HCT116 (cell line): Measurements from ENCODE around the gene IVD. TPM values are rescaled to one million over a fixed set of nuclear protein-coding genes. Genes with fewer than 3 reads are reported as not detected.
A peak's percentile ranks its signal among the peaks of the same experiment; 100 is the strongest.

Experiments used
- ATAC-seq: fragments of 200-7000 bp; cut with Tn5 transposase; 2 replicates; pipeline ENCODE4 v1.9.1; 2020; ENCODE audit warnings: mild to moderate bottlenecking, moderate library complexity
- BruUV-seq: library from RNA; stranded (reverse); fragments of 400-500 nt; replicated peaks from 2 replicates; lab custom pipeline; 2021; lab: Mats Ljungman, UMichigan
- CTCF ChIA-PET: fragments of 300-600 bp; sonication (Branson Sonifier 250); formaldehyde crosslinking; loops from one replicate; lab custom pipeline; 2021; ENCODE audit warnings: antibody characterized with exemption; lab: Charles Lee
- POLR2A ChIA-PET: fragments of 300-600, 350-600 bp; sonication (Branson Sonifier 250); formaldehyde crosslinking; loops from one replicate; lab custom pipeline; 2021; ENCODE audit warnings: antibody characterized with exemption; lab: Charles Lee
- RAD21 ChIA-PET, 2 experiments: fragments of 300-600 bp; sonication (Branson Sonifier 250); formaldehyde crosslinking; loops; one replicate each; lab custom pipeline; 2023; ENCODE audit warnings: low total read pairs in 2 of 2; ENCODE audit not compliant: uncharacterized antibody in 2 of 2, unreplicated experiment in 2 of 2, low non-redundant PET in 1 of 2; lab: Charles Lee
- DNase-seq: peaks from one replicate; pipeline ENCODE4 v3.0.0-alpha.2; 2010; ENCODE audit warnings: low read depth, low spot score
- H2AFZ ChIP-seq: fragments of 200-600 bp; shearing (Covaris generic), sonication (generic); 2 replicates; pipeline ENCODE4 v1.6.1; 2017; ENCODE audit warnings: low read depth, mixed run types, mixed read lengths, antibody characterized with exemption, low read length; ENCODE audit not compliant: poor library complexity, severe bottlenecking
- H3K27ac ChIP-seq: 2 replicates; pipeline ENCODE4 v1.5.1; 2012; ENCODE audit warnings: low read depth, low read length
- H3K27me3 ChIP-seq: fragments of 200-600 bp; sonication (generic); 2 replicates; pipeline ENCODE4 v1.6.1; 2016; ENCODE audit warnings: mixed run types, low read length, mixed read lengths; ENCODE audit not compliant: insufficient read depth
- H3K36me3 ChIP-seq, 2 experiments: fragments of 200-500 bp in 1 of 2; fragments of 200-600 bp in 1 of 2; sonication (Bioruptor generic) in 1 of 2; sonication (generic) in 1 of 2; 2 replicates each; pipeline versions ENCODE4 v1.5.1 to v1.6.1; 2014 to 2016; ENCODE audit warnings: low read length in 2 of 2, inconsistent platforms in 1 of 2, mixed read lengths in 1 of 2, mixed run types in 1 of 2; ENCODE audit not compliant: insufficient read depth in 2 of 2, control insufficient read depth in 1 of 2
- H3K4me1 ChIP-seq, 2 experiments: fragments of 200-600 bp in 1 of 2; sonication (generic) in 1 of 2; 2 replicates each; pipeline versions ENCODE4 v1.5.1 to v1.6.1; 2012 to 2017; ENCODE audit warnings: low read length in 2 of 2, inconsistent platforms in 1 of 2, mild to moderate bottlenecking in 1 of 2, mixed read lengths in 1 of 2, mixed run types in 1 of 2, moderate library complexity in 1 of 2; ENCODE audit not compliant: insufficient read depth in 2 of 2, control insufficient read depth in 1 of 2
- H3K4me2 ChIP-seq: fragments of 200-600 bp; sonication (generic); 2 replicates; pipeline ENCODE4 v1.6.1; 2017; ENCODE audit warnings: mixed run types, low read length, mixed read lengths
- H3K4me3 ChIP-seq, 2 experiments: fragments of 200-600 bp in 1 of 2; sonication (generic) in 1 of 2; replicated peaks in 1 of 2; 2 replicates each; pipeline ENCODE4 v1.5.1; 2011 to 2016; ENCODE audit warnings: low read length in 2 of 2, control low read depth in 1 of 2, low read depth in 1 of 2, mild to moderate bottlenecking in 1 of 2, mixed read lengths in 1 of 2, mixed run types in 1 of 2
- H3K79me2 ChIP-seq: fragments of 200-600 bp; sonication (generic); 2 replicates; pipeline ENCODE4 v1.6.1; 2017; ENCODE audit warnings: mild to moderate bottlenecking, mixed run types, low read length, moderate library complexity, mixed read lengths; ENCODE audit not compliant: insufficient read depth
- H3K9ac ChIP-seq: fragments of 200-600 bp; sonication (generic); 2 replicates; pipeline ENCODE4 v1.6.1; 2016; ENCODE audit warnings: low read length, mixed read lengths
- H3K9me2 ChIP-seq: fragments of 200-600 bp; sonication (generic), shearing (Covaris generic); 2 replicates; pipeline ENCODE4 v1.6.1; 2017; ENCODE audit warnings: mixed run types, mild to moderate bottlenecking, moderate library complexity; ENCODE audit not compliant: insufficient read depth
- H3K9me3 ChIP-seq, 2 experiments: fragments of 200-500 bp in 1 of 2; fragments of 200-600 bp in 1 of 2; sonication (Bioruptor generic) in 1 of 2; sonication (generic) in 1 of 2; 2 replicates each; pipeline ENCODE4 v1.6.1; 2014 to 2017; ENCODE audit warnings: low read length in 2 of 2, mixed read lengths in 2 of 2, inconsistent platforms in 1 of 2, low read depth in 1 of 2, mild to moderate bottlenecking in 1 of 2, mixed run types in 1 of 2, moderate library complexity in 1 of 2; ENCODE audit not compliant: control insufficient read depth in 1 of 2, insufficient read depth in 1 of 2
- H4K20me1 ChIP-seq: fragments of 200-600 bp; sonication (generic), shearing (Covaris generic); 2 replicates; pipeline ENCODE4 v1.6.1; 2017; ENCODE audit warnings: mixed run types, mild to moderate bottlenecking, moderate library complexity; ENCODE audit not compliant: insufficient read depth
- ATF3 ChIP-seq: IDR thresholded peaks from 2 replicates; pipeline ENCODE4 v1.6.1; 2012
- CEBPB ChIP-seq: IDR thresholded peaks from 2 replicates; pipeline ENCODE4 v1.6.1; 2012; ENCODE audit warnings: low read depth
- CTCF ChIP-seq, 3 experiments: fragments of 200-600 bp in 1 of 3; sonication (generic) in 1 of 3; IDR thresholded peaks in 2 of 3; conservative IDR thresholded peaks in 1 of 3; 2 replicates each; pipeline ENCODE4 v1.5.1; 2012 to 2017; ENCODE audit warnings: low read depth in 2 of 3, low read length in 2 of 3, antibody characterized with exemption in 1 of 3, borderline replicate concordance in 1 of 3, control low read depth in 1 of 3, mild to moderate bottlenecking in 1 of 3, mixed read lengths in 1 of 3, mixed run types in 1 of 3, moderate library complexity in 1 of 3; ENCODE audit not compliant: insufficient read depth in 1 of 3
- EGR1 ChIP-seq: IDR thresholded peaks from 2 replicates; pipeline ENCODE4 v1.6.1; 2012; ENCODE audit warnings: low read depth
- ELF1 ChIP-seq: IDR thresholded peaks from 2 replicates; pipeline ENCODE4 v1.6.1; 2012; ENCODE audit warnings: low read depth, borderline replicate concordance
- EZH2 ChIP-seq: fragments of 200-600 bp; sonication (generic); IDR thresholded peaks from 2 replicates; pipeline ENCODE4 v1.6.1; 2017; ENCODE audit warnings: antibody characterized with exemption, mixed run types
- POLR2A ChIP-seq: IDR thresholded peaks from 2 replicates; pipeline ENCODE4 v1.7.0; 2011; ENCODE audit warnings: borderline replicate concordance; ENCODE audit not compliant: insufficient read depth, insufficient read length; ENCODE audit errors: extremely low read depth
- RAD21 ChIP-seq: IDR thresholded peaks from 2 replicates; pipeline ENCODE4 v1.6.1; 2012; ENCODE audit warnings: low read depth, mild to moderate bottlenecking
- SIN3A ChIP-seq: IDR thresholded peaks from 2 replicates; pipeline ENCODE4 v1.6.1; 2012; ENCODE audit warnings: low read depth
- YY1 ChIP-seq: IDR thresholded peaks from 2 replicates; pipeline ENCODE4 v1.6.1; 2011; ENCODE audit warnings: low read length, low read depth, moderate library complexity, mild to moderate bottlenecking; ENCODE audit not compliant: insufficient replicate concordance; ENCODE audit errors: extremely low read depth
- ZBTB33 ChIP-seq: IDR thresholded peaks from 2 replicates; pipeline ENCODE4 v1.6.1; 2011; ENCODE audit warnings: mild to moderate bottlenecking, low read length, moderate library complexity; ENCODE audit not compliant: insufficient replicate concordance; ENCODE audit errors: extremely low read depth
- ZFX ChIP-seq: fragments of 450-650 bp; IDR thresholded peaks from 2 replicates; pipeline ENCODE4 v1.6.1; 2017
- intact Hi-C: fragments of 100-400 bp; cut with micrococcal nuclease; formaldehyde crosslinking; loops from 2 replicates; pipeline ENCODE4 v1.10.0; 2022
- total RNA-seq: library from RNA; stranded (reverse); gene quantifications from one replicate; pipeline ENCODE4 v1.2.1, GENCODE V29; 2021; ENCODE audit not compliant: unreplicated experiment

IVD gene
- total RNA-seq, 1 experiment from 2014 or later: 65.6 TPM

- peaks cover 51% of the 10 kb centered on the region for H3K79me2 ChIP-seq
Observed at GRCh38 chr15:40458495-40459371, 53.1 kb downstream of the IVD start.

GRCh38 chr15:40459391-40460015 lies 53.9 kb downstream of the IVD start:
- peaks cover 2% of the 10 kb centered on the region; the same call in 1 of the 2 replicates for H4K20me1 ChIP-seq
- POLR2A ChIA-PET: no interaction called here
- no peak overlapping the region for H3K9ac ChIP-seq
- no TSS peak for BruUV-seq
- H3K27ac ChIP-seq: no peak overlapping the region
- H3K4me2 ChIP-seq: no peak overlapping the region
- H3K9me3 ChIP-seq: no peaks in the 10 kb centered on the region
- no peak for DNase-seq
- intact Hi-C loops: no loop called here
- no peak overlapping the region for H3K4me3 ChIP-seq
- H3K27me3 ChIP-seq: no peaks in the 10 kb centered on the region
- ATAC-seq: no peak
- CTCF ChIA-PET: no interaction called here
- RAD21 ChIA-PET: no interaction called here
- peaks cover 2 to 9% of the 10 kb centered on the region in 2 experiments; a peak in 3 of 4 replicates for H3K36me3 ChIP-seq
- peaks cover 21 to 25% of the 10 kb centered on the region in 2 experiments for H3K4me1 ChIP-seq
- H3K9me2 ChIP-seq: no peaks in the 10 kb centered on the region
- no peak overlapping the region for H2AFZ ChIP-seq
- H3K79me2 ChIP-seq: peaks cover 43% of the 10 kb centered on the region
- no peak for TF ChIP-seq RAD21
- TF ChIP-seq YY1: no peak
- no peak for TF ChIP-seq ATF3
- no peak for TF ChIP-seq ZFX
- TF ChIP-seq CTCF (IDR thresholded peaks at IDR 0.05 in 2 of 3, conservative IDR thresholded peaks at IDR 0.05 in 1 of 3; ENCODE audit: borderline replicate concordance in 1 of 3, insufficient read depth in 1 of 3, low read depth in 2 of 3, low read length in 2 of 3): no peak
- no peak for TF ChIP-seq ZBTB33
- TF ChIP-seq POLR2A: no peak
- TF ChIP-seq SIN3A: no peak
- no peak for TF ChIP-seq ELF1
- no peak for TF ChIP-seq CEBPB

More at GRCh38 chr15:40458495-40459371, 53.1 kb downstream of the IVD start:
- TF ChIP-seq CEBPB (no peak), SIN3A (no peak), EGR1 (no peak), EZH2 (no peak), POLR2A (no peak), ATF3 (no peak)
- POLR2A ChIA-PET: no interaction called here
- DNase-seq (no peak), ATAC-seq (no peak)
- Histone ChIP-seq H3K27me3 (no peaks in the 10 kb centered on the region), H3K4me1 (peaks cover 28 to 33% of the 10 kb centered on the region in 2 experiments), H3K9me3 (no peaks in the 10 kb centered on the region), H3K9me2 (no peaks in the 10 kb centered on the region), H3K36me3 (peaks cover 2 to 5% of the 10 kb centered on the region in 2 experiments; a peak in 3 of 4 replicates), H3K4me3 (no peak overlapping the region), H2AFZ (no peak overlapping the region), H3K4me2 (no peak overlapping the region), H3K27ac (no peak overlapping the region), H4K20me1 (peaks cover 2% of the 10 kb centered on the region; the same call in 1 of the 2 replicates), H3K9ac (no peak overlapping the region)
- RAD21 ChIA-PET: no interaction called here
- TSS peak; percentile 23 for BruUV-seq
- CTCF ChIA-PET: no interaction called here
- intact Hi-C loops: no loop called here
